Activated CD8-positive, alpha-beta memory T cell treated with anti-CD3 and anti-CD28 coated beads, Interleukin-2, amount 50 U/mL, for 4 hours (primary cell): ENCODE data around the gene MYLK2.

Source experiments
- DNase-seq: peaks from one replicate; pipeline ENCODE4 v3.0.0-alpha.2; 2020

The MYLK2 gene

GRCh38 chr20:31879143-31879987 is 60.2 kb downstream of the MYLK2 start:
- peak; percentile 72 for DNase-seq

DNA sequence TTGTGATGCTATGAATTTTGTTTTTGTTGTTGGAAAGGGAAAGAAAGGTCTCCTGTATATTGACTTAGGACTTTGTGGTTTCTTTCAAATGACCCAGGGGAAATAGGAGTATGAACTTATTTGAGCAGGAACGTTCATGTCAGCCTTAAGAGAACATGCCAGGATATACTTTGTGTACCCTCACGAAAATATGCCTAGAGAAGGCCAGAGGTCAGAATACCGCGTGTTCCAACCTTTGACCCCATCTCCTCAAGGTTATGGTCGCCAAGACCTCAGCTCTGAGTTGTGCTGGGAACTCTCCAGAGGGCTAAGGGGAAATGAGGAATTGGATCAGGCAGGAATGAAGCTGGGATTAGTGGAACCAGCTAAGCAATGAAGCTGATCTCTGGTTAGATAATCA is 62.8 kb downstream of the MYLK2 start:
- no peak for DNase-seq

- DNase-seq: no peak
Measured at GRCh38 chr20:31883829-31884228, 64.7 kb downstream of the MYLK2 start.
